HepG2 (cell line): ENCODE measurements around the gene STIP1. TPM values are rescaled to one million over a fixed set of nuclear protein-coding genes. Genes with fewer than 3 reads are reported as not detected.

Experiments used
- CBX2 ChIP-seq, 2 experiments: fragments of 200-600 bp in 1 of 2; sonication (generic); formaldehyde crosslinking in 1 of 2; IDR thresholded peaks; 2 replicates each; pipeline versions ENCODE4 v1.7.0 to v1.8.1; 2018 to 2022; ENCODE audit warnings: low read depth in 2 of 2, low read length in 1 of 2, mild to moderate bottlenecking in 1 of 2, missing genetic modification reagents in 1 of 2
- CEBPZ ChIP-seq: IDR thresholded peaks from 2 replicates; pipeline ENCODE4 v1.6.1; 2012; ENCODE audit warnings: low read length, improper control_type of control experiment
- FOSL2 ChIP-seq: sonication (generic); formaldehyde crosslinking; IDR thresholded peaks from 2 replicates; pipeline ENCODE4 v1.4.0; 2020; ENCODE audit warnings: missing genetic modification reagents
- GLI4 ChIP-seq: sonication (generic); formaldehyde crosslinking; IDR thresholded peaks from 2 replicates; pipeline ENCODE4 v1.5.1; 2020; ENCODE audit warnings: missing genetic modification reagents, mild to moderate bottlenecking, moderate library complexity, borderline replicate concordance
- JUND ChIP-seq: sonication (generic); formaldehyde crosslinking; IDR thresholded peaks from 2 replicates; pipeline ENCODE4 v1.8.0; 2022; ENCODE audit warnings: mild to moderate bottlenecking, missing genetic modification reagents
- KDM2A ChIP-seq: sonication (generic); formaldehyde crosslinking; IDR thresholded peaks from 2 replicates; pipeline ENCODE4 v1.4.0; 2020; ENCODE audit warnings: low read depth, missing genetic modification reagents, borderline replicate concordance
- MXI1 ChIP-seq: IDR thresholded peaks from 3 replicates; pipeline ENCODE4 v1.6.1; 2012; ENCODE audit warnings: low read depth, low read length, inconsistent platforms, borderline replicate concordance
- SALL1 ChIP-seq: sonication (generic); formaldehyde crosslinking; IDR thresholded peaks from 2 replicates; pipeline ENCODE4 v1.8.0; 2022; ENCODE audit warnings: mild to moderate bottlenecking, missing genetic modification reagents
- SMC3 ChIP-seq: IDR thresholded peaks from 2 replicates; pipeline ENCODE4 v1.6.1; 2011; ENCODE audit warnings: low read length, improper control_type of control experiment
- TFAP4 ChIP-seq: sonication (generic); IDR thresholded peaks from 2 replicates; pipeline ENCODE4 v1.6.1; 2016; ENCODE audit warnings: low read depth, borderline replicate concordance
- THAP11 ChIP-seq: IDR thresholded peaks from 2 replicates; pipeline ENCODE4 v1.6.1; 2016; ENCODE audit warnings: missing biosample characterization, missing genetic modification reagents
- XRCC5 ChIP-seq: fragments of 200-400 bp; formaldehyde crosslinking; optimal IDR thresholded peaks from 2 replicates; pipeline ENCODE3; 2017; ENCODE audit warnings: mild to moderate bottlenecking, low read length
- ZMYM2 ChIP-seq: sonication (generic); formaldehyde crosslinking; IDR thresholded peaks from 2 replicates; pipeline ENCODE4 v1.8.0; 2022; ENCODE audit warnings: mild to moderate bottlenecking, missing genetic modification reagents
- ZNF264 ChIP-seq: sonication (generic); formaldehyde crosslinking; IDR thresholded peaks from 2 replicates; pipeline ENCODE4 v1.4.0; 2020; ENCODE audit warnings: missing genetic modification reagents
- ZNF33B ChIP-seq: sonication (generic); formaldehyde crosslinking; IDR thresholded peaks from 2 replicates; pipeline ENCODE4 v1.5.1; 2020; ENCODE audit warnings: mild to moderate bottlenecking, missing genetic modification reagents
- ZNF746 ChIP-seq: sonication (generic); formaldehyde crosslinking; IDR thresholded peaks from 2 replicates; pipeline ENCODE4 v1.8.0; 2022; ENCODE audit warnings: mild to moderate bottlenecking, missing genetic modification reagents
- ZNF775 ChIP-seq: sonication (generic); formaldehyde crosslinking; IDR thresholded peaks from 2 replicates; pipeline ENCODE4 v1.4.0; 2020; ENCODE audit warnings: missing genetic modification reagents, mild to moderate bottlenecking, moderate library complexity, borderline replicate concordance
- polyA plus RNA-seq, 8 experiments: library from polyadenylated mRNA; depleted of rRNA in 3 of 8; stranded (reverse) in 7 of 8; unstranded in 1 of 8; fragments of >200 nt; fragmentation: Illumina TruSeq in 4 of 8; extraction: Trizol in 4 of 8; gene quantifications; 2 replicates each; pipeline versions ENCODE4 v1.2.1 to v1.2.3, GENCODE V29; 2011 to 2016; ENCODE audit warnings: low read depth in 4 of 8, missing spikeins in 1 of 8, mixed read lengths in 1 of 8; ENCODE audit not compliant: insufficient read depth in 1 of 8
- total RNA-seq, 5 experiments: library from RNA; depleted of rRNA; stranded (reverse); fragments of >200 nt; fragmentation: Illumina TruSeq; extraction: Trizol; gene quantifications; 2 replicates each; pipeline ENCODE4 v1.2.3, GENCODE V29; 2016; ENCODE audit warnings: low read depth in 1 of 5
- TF ChIP-seq, protein P1 (sequence below): sonication (generic); formaldehyde crosslinking; IDR thresholded peaks from 2 replicates; pipeline ENCODE4 v1.4.0; 2020; ENCODE audit warnings: missing genetic modification reagents, mild to moderate bottlenecking, borderline replicate concordance
- TF ChIP-seq, protein P2 (sequence below): sonication (generic); formaldehyde crosslinking; IDR thresholded peaks from 2 replicates; pipeline ENCODE4 v1.4.0; 2020; ENCODE audit warnings: missing genetic modification reagents
- TF ChIP-seq, protein P3 (sequence below): sonication (generic); formaldehyde crosslinking; IDR thresholded peaks from 2 replicates; pipeline ENCODE4 v1.4.0; 2020; ENCODE audit warnings: mild to moderate bottlenecking, missing genetic modification reagents

STIP1 gene
- total and polyA plus RNA-seq, 2 of the 13 experiments (the other 11 are each of a cell fraction or from before 2014, with no cell fraction given), result 81.1 to 217 TPM

DNA sequence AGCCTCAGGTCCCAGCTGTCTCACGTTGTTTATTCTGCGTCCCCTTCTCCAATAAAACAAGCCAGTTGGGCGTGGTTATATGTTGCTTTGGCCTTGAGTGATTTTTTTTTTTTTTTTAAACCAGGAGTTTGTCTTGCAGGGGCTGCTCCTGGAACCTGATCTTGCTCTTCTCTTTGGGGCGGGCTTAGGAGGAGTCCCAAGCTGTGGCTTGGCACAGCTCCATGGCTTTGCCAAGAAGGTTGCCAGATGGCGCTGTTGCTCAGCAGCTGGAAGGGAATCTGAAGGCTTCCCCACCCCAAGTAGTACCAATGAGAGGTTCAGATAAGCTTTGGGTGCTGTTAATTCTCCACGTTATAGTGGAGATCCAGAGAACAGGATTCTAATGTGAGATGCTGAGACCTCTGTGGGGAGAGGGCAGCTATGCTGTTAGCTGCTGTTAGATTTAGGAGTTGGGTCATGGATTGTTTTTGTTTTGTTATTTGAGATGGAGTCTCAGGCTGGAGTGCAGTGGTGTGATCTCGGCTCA is 18.6 kb downstream of the STIP1 start (continued):
- TF ChIP-seq CEBPZ (no peak), ZNF775 (CRISPR knock-in tag) (no peak), ZNF746 (CRISPR knock-in tag) (no peak), ZNF264 (CRISPR knock-in tag) (no peak), CBX2 (IDR thresholded peaks at IDR 0.05; ENCODE audit: low read depth, low read length) (no peak), CBX2 (CRISPR knock-in tag; IDR thresholded peaks at IDR 0.05; ENCODE audit: low read depth) (no peak), ZNF33B (CRISPR knock-in tag) (no peak), TFAP4 (peak; percentile 34; the same call in 1 of the 2 replicates), ZMYM2 (no peak), JUND (CRISPR knock-in tag) (no peak), MXI1 (peak; percentile 17; the same call in 1 of the 3 replicates), THAP11 (peak; percentile 46; the same call in 1 of the 2 replicates), KDM2A (CRISPR knock-in tag) (no peak), SALL1 (CRISPR knock-in tag) (no peak), XRCC5 (peak; percentile 43), FOSL2 (CRISPR knock-in tag) (no peak), GLI4 (CRISPR knock-in tag) (no peak), SMC3 (peak; percentile 82; the same call in 1 of the 2 replicates)
- TF ChIP-seq, protein P1, sequence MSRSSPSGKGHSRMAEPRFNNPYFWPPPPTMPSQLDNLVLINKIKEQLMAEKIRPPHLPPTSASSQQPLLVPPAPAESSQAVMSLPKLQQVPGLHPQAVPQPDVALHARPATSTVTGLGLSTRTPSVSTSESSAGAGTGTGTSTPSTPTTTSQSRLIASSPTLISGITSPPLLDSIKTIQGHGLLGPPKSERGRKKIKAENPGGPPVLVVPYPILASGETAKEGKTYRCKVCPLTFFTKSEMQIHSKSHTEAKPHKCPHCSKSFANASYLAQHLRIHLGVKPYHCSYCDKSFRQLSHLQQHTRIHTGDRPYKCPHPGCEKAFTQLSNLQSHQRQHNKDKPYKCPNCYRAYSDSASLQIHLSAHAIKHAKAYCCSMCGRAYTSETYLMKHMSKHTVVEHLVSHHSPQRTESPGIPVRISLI, result no peak
- TF ChIP-seq, protein P2, sequence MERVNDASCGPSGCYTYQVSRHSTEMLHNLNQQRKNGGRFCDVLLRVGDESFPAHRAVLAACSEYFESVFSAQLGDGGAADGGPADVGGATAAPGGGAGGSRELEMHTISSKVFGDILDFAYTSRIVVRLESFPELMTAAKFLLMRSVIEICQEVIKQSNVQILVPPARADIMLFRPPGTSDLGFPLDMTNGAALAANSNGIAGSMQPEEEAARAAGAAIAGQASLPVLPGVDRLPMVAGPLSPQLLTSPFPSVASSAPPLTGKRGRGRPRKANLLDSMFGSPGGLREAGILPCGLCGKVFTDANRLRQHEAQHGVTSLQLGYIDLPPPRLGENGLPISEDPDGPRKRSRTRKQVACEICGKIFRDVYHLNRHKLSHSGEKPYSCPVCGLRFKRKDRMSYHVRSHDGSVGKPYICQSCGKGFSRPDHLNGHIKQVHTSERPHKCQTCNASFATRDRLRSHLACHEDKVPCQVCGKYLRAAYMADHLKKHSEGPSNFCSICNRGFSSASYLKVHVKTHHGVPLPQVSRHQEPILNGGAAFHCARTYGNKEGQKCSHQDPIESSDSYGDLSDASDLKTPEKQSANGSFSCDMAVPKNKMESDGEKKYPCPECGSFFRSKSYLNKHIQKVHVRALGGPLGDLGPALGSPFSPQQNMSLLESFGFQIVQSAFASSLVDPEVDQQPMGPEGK, result peak; percentile 15; the same call in 1 of the 2 replicates
- TF ChIP-seq, protein P3, sequence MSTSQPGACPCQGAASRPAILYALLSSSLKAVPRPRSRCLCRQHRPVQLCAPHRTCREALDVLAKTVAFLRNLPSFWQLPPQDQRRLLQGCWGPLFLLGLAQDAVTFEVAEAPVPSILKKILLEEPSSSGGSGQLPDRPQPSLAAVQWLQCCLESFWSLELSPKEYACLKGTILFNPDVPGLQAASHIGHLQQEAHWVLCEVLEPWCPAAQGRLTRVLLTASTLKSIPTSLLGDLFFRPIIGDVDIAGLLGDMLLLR (CRISPR knock-in tag), result no peak
